Forelimb muscle (tissue), 1 donor: ENCODE results near the gene BCAP31. TPM values are rescaled to one million over a fixed set of nuclear protein-coding genes. Genes with fewer than 3 reads are reported as not detected.
A peak's percentile ranks its signal among the peaks of the same experiment; 100 is the strongest.
"Not testable (repeated sequence)": the region's sequence is repeated elsewhere in the genome, so short reads cannot be mapped to it uniquely, and the experiment has no call there.

Source experiments
- DNase-seq: peaks from one replicate; pipeline ENCODE4 v3.0.0-alpha.2; 2013; ENCODE audit warnings: low read depth
- polyA plus RNA-seq: library from polyadenylated mRNA; unstranded; fragments of 120-200 nt; gene quantifications from one replicate; pipeline ENCODE4 v1.2.1, GENCODE V29; 2013; ENCODE audit not compliant: insufficient read length

The BCAP31 gene
- polyA plus RNA-seq, 1 donor: 74.1 TPM

- DNase-seq: no peak
Measured at GRCh38 chrX:153694687-153695270, 29.4 kb downstream of the BCAP31 start.

GRCh38 chrX:153694256-153694655, 29.9 kb downstream of the BCAP31 start:
- DNase-seq: not testable (repeated sequence)

GRCh38 chrX:153693216-153694086, 30.7 kb downstream of the BCAP31 start:
- DNase-seq: no peak

- no peak for DNase-seq
Measured at GRCh38 chrX:153692611-153693156, 31.5 kb downstream of the BCAP31 start.

DNA sequence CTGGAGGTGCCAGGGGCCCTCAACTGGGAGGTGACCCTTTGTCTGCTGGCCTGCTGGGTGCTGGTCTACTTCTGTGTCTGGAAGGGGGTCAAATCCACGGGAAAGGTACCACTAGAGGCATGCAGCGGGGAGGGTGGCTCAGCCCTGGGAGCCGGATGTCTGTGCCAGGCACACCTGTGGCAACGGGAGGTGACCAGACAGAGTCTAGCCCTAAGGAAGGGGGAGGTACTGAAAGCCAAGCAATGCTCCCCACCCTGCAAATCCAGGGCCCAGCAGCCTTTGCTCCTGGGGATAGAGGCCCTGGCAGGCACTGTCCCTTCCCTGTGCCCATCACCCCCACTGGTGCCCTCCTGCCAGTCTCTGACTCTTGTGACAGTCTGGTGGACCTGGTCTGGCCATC, 32.2 kb downstream of the BCAP31 start:
- DNase-seq: no peak

GRCh38 chrX:153691032-153691827, 33.0 kb downstream of the BCAP31 start:
- DNase-seq: not testable (repeated sequence)

DNA sequence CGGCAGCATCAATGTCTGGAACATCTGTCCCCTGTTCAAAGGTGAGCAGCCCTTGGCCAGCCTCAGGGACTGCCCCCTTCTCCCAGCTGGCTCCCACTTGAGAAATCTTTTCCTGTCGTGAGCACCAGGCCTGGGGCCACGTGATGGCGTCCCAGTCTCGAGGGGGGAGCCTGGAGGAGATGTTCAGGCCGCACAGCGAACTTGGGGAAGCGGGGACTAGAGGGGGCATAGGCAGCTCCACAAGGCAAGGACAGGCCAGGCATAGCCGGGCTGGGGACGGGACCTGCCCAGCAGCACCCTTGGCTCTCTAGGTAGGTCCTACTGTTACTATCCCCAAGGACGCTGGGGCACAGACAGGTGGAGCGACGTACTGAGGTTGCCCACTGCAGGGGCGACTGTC, 33.7 kb downstream of the BCAP31 start:
- no peak for DNase-seq

DNA sequence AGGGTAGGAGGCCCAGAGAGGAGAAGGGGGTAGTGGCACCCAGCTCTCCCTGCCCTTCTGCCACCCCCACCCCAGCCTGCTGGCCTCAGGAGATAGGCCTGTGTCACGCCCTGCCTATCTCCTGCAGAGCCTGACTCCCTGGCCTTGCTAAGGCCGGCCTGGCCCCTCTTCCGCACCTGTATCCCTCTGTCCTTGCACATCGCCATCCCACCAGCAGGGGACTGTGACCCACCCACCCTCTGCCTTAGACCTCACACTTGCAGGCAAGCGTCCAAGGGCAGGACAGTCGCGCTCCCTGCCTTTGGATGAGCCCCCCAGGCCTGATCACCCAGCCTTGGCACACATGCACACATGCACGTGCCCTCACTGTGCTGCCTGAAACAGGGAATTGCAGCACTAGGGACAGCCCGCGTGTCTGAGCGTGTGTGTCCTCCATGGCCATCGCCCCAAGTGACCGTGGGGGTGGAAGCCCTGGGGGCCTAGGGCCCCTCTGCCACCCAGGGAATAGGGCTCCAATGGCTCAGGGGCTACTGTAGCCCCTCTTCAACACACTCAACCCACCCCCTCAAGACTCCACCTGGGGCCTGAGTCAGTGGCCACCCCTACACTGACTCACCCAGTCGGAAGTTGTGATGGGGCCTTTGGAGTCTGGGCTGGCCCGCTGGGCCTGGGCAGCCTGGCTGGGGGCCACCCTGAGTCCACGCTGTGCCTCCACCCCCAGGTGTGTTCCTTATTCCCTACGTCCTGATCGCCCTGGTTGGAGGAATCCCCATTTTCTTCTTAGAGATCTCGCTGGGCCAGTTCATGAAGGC, 34.3 kb downstream of the BCAP31 start:
- DNase-seq: no peak

DNA sequence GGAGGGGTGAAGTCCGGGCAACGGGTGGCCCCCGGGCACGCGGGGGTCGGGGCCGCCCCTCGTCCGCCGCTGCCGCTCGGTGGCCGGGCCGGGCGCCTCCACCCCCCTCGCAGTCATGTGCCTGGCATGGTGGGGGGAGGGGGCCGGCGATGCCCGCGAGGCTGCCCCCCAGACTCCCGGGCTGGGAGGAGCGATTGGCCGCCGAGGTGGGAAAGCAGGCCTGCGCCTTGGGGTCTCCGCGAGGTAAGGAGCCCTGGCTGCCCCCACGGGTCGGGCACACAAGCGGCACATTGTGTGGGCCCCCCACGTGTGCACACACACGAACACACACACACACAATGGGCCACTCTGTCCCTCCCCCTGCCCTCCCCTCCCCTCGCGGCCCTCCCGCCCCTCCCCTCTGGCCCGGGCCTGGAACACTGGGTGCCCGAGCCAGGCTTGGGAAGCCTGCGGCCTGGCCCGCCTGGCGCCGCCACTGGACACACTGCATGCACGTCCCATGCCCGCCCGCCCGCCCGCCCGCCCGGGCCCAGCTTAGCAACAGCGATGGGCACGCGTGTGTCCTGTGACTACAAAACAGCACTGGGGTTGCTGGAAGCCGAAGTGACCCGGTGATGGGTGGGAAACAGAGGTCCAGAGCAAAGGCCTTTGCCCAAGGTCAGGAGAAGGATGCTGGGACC, 35.1 kb downstream of the BCAP31 start:
- DNase-seq: no peak

DNA sequence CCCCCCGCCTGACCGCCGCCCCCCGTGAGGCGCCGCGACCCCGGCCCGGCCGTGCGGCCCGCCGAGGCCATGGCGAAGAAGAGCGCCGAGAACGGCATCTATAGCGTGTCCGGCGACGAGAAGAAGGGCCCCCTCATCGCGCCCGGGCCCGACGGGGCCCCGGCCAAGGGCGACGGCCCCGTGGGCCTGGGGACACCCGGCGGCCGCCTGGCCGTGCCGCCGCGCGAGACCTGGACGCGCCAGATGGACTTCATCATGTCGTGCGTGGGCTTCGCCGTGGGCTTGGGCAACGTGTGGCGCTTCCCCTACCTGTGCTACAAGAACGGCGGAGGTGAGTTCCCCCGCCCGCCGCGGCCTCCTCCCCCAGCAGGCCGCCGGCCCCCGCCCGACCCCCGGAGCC, 35.7 kb downstream of the BCAP31 start:
- no peak for DNase-seq

GRCh38 chrX:153688071-153688470, 36.1 kb downstream of the BCAP31 start:
- DNase-seq: no peak

DNA sequence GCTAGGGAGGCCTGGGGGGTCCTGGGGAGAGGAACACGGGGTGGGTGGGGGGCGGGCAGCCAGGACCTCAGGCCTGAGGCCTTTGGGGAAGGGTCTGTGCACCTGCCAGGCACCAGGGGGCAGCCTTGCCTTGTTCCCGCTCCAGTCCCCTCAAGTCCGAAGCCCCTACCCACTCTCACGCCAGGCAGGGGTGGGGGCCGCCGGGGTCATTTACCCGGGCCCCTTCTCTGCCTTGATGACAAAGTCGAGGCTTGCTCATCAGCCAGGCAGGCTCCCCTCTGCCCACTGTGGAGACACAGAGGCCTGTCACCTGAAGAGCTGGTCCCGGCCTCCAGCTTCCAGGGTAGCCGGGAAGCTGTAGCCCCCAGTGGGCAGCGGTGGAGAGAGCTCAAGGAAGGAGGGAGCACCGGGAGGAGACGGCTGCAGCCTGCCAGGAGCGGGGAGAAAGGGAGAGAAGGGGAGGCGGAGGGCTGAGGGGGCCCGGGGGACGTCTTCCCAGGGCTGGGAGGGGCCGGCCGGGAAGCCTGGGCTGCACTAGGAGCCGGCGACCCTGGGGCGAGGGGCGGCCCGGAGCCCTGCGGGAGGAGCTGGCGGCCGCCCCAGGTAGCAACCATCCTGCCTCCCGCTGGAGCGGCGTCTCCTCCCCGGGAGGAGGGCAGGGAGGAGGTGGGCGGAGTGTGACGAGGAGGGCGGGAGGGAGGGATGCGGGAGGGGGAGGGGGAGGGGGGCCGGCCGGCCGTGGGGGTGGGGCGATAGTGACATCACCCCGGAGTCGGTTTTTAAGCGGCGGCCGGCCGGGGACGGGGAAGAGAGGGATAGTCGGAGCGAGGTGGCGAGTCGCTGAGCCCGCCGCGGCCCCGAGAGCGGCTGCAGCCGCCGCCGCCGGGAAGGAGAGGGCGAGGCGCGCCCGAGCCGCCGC, 36.8 kb downstream of the BCAP31 start, which contains the start of gene SLC6A8:
Gene SLC6A8 (plus strand): TSS at position 806 of the 919 bp plus-strand sequence. CDS start 649 bp downstream, outside the sequence.
- peak; percentile 8 for DNase-seq

DNA sequence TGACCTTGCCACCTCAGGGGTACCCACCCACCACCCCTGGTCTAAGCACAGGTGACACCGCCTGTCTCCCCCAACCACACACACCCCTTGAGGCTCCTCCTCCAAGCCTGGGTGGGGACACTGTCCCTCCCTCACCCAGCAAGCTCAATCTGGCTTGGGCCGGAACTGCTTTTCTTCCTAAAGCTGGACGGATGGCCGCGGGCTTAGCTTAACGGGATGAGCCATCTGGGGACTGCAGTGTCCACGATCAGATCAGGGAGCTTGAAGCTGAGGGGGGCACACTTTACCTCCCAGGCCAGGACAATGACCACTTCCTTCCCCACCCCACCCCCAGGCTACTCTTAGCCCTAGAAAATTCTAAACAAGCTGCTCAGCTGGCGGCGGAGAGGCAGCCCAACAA, 37.5 kb downstream of the BCAP31 start:
- no peak for DNase-seq

- DNase-seq: no peak
Measured at GRCh38 chrX:153685751-153686696, 38.2 kb downstream of the BCAP31 start.

- no peak for DNase-seq
Measured at GRCh38 chrX:153685156-153685536, 39.0 kb downstream of the BCAP31 start.

- DNase-seq: no peak
Measured at GRCh38 chrX:153684467-153685155, 39.6 kb downstream of the BCAP31 start.

DNA sequence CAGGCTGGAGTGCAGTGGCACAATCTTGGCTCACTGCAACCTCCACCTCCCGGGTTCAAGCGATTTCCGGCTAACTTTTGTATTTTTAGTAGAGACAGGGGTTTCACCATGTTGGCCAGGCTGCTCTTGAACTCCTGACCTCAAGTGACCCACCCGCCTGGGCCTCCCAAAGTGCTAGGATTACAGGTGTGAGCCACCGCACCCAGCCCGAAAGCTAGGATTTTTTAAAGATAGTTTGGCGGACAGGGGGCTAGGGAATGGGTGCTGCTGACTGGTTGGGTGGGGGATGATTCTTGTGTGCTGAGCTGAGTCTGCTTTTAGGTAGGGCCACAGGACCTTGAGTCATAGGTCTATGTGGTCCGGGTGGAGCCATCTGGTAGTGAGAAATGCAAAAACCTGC, 40.7 kb downstream of the BCAP31 start:
- not testable (repeated sequence) for DNase-seq

DNA sequence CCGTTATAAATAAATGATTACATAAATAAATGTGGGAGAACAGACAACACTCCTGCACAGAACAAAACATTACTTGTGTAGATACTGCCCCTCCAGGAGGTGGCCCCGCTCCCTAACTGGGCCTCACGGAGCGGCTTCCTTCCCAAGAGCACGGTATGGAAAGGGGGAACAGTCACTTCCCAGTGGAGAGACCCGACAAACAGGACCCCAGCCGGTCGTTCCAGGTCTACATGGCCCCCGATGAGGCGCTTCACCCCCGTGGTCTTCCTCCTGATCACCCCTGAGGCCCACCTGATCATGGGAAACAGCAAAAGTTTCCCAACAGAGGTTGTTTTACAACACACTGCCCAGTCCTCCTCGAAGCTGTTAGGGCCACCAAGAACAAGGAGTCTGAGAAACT, 43.0 kb downstream of the BCAP31 start:
- no peak for DNase-seq
